ENCODE data around the gene LINGO3. TPM values are rescaled to one million over a fixed set of nuclear protein-coding genes. Genes with fewer than 3 reads are reported as not detected.
A peak's percentile ranks its signal among the peaks of the same experiment; 100 is the strongest.

The LINGO3 gene
- total RNA-seq, 1 donor from 2014 or later, result 0.26 TPM

DNA sequence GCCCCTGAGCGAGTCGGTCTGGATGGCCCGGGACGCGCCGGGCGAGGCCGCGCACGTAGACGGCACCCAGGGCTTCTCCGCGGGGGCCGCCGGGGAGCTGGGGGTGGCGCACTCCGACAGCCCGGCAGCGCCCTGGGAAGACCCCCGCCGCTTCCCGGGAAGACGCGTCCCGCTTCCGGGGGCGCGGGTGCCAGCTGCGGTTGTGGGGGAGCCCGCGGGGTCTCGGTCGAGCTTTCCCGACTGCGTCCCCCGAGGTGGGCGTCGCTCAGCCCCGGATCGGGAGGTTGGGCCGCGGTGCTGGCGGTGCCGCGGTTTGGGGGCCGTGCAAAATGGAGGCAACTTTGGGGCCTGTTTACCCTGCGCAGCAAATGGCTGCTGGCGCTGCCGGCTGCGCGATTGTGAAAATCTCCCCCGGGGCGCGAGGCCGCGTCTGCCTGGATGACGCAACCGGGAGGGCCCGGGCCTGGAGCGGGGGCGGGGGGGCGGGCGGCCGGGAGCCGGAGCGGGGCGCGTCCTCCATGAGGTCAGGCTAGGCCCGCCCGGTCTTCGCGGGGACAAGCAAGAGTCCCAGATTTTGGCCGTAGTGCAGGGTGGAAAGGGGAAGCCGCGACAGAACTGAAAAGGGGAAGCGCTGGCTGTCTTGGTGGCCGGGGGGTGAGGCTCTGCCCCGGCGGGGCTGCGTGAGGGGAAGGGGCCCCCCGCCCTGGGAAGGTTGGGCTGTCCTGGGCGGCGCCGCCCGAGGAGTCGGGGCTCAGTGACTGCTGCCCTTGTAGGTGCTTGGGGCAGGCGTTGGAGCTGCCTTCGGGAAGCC is 37.3 kb downstream of the LINGO3 start:
- peak overlapping the region; percentile 91 for H3K27ac Mint-ChIP-seq
- intact Hi-C loops (cut with micrococcal nuclease), result loop anchor here (2.0 to 10.0 kb wide), 3 partner anchors 120 to 342 kb away; partner anchors contain the start of gene AP3D1
- H3K9me3 Mint-ChIP-seq, result no peaks in the 10 kb centered on the region
- DNase-seq, result peak; percentile 91
- H3K4me3 Mint-ChIP-seq, result peak overlapping the region; percentile 93
- H3K36me3 Mint-ChIP-seq (ENCODE audit: low read depth), result peaks cover 41% of the 10 kb centered on the region
- H3K4me1 Mint-ChIP-seq, result peaks cover 35% of the 10 kb centered on the region
- H3K27me3 Mint-ChIP-seq, result no peaks in the 10 kb centered on the region

- DNase-seq, result peak; percentile 83
- Mint-ChIP-seq H3K9me3 (no peaks in the 10 kb centered on the region), H3K27ac (peak overlapping the region; percentile 91), H3K36me3 (ENCODE audit: low read depth) (peaks cover 40% of the 10 kb centered on the region), H3K4me1 (peaks cover 35% of the 10 kb centered on the region), H3K4me3 (peak overlapping the region; percentile 93), H3K27me3 (no peaks in the 10 kb centered on the region)
- intact Hi-C loops (cut with micrococcal nuclease), result loop anchor here (2.0 to 10.0 kb wide), 3 partner anchors 119 to 342 kb away; partner anchors contain the start of gene AP3D1
Observed at GRCh38 chr19:2270157-2270422, 37.9 kb downstream of the LINGO3 start.

DNA sequence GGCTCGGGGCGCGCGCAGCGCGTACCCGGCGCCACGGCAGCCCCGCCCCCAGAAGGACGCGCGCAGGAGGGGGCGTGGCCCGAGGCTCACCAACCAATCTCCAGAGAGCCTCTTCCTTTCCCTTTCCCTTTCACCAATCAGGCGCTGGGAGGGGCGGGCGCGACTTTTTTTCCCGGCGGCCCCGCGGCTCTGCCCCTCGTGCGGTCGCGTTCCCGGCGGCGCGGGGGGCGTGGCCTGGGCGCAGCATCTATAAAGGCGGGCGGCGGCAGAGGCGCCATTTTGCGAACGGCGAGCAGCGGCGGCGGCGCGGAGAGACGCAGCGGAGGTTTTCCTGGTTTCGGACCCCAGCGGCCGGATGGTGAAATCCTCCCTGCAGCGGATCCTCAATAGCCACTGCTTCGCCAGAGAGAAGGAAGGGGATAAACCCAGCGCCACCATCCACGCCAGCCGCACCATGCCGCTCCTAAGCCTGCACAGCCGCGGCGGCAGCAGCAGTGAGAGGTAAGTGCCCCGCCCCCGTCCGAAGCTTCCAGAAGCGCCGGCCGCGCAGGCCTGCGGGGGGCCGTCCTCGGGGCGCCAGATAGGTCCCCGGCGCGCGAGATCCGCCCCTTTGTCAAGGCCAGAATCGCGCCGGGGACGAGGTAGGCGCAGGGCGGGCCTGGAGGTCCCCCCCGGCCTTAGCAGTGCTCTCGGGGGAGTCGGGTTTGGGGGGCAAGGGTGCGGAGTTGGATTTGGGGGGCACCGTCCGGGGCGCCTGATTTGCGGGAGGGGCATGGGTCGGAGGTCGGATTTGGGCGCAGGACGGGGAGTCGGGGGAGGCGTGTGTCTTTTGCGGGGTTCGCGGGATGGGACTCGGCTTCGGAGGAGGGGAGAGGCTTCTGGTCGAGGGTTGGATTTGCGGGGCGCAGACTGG is 38.5 kb downstream of the LINGO3 start:
- Mint-ChIP-seq H3K4me1 (peaks cover 32% of the 10 kb centered on the region), H3K4me3 (peak overlapping the region; percentile 93), H3K27ac (peak overlapping the region; percentile 91), H3K27me3 (no peaks in the 10 kb centered on the region), H3K9me3 (no peaks in the 10 kb centered on the region), H3K36me3 (ENCODE audit: low read depth) (peaks cover 38% of the 10 kb centered on the region)
- DNase-seq, result peak; percentile 100
- intact Hi-C loops (cut with micrococcal nuclease), result loop anchor here (1.0 to 10.0 kb wide), 4 partner anchors 33 to 343 kb away; partner anchors contain the start of genes AP3D1, PLEKHJ1 and SF3A2

- peaks cover 25% of the 10 kb centered on the region for H3K4me1 Mint-ChIP-seq
- no peaks in the 10 kb centered on the region for H3K27me3 Mint-ChIP-seq
- H3K36me3 Mint-ChIP-seq (ENCODE audit: low read depth), result peaks cover 32% of the 10 kb centered on the region
- no peak for DNase-seq
- no peaks in the 10 kb centered on the region for H3K9me3 Mint-ChIP-seq
- intact Hi-C loops (cut with micrococcal nuclease), result loop anchor here (1.0 kb wide), 1 partner anchor 33 kb away; the partner anchor contains the start of genes PLEKHJ1 and SF3A2
- peak overlapping the region; percentile 93 for H3K4me3 Mint-ChIP-seq
- peak overlapping the region; percentile 76 for H3K27ac Mint-ChIP-seq
Observed at GRCh38 chr19:2268861-2269243, 39.1 kb downstream of the LINGO3 start.

- DNase-seq, result no peak
- H3K27ac Mint-ChIP-seq, result peak overlapping the region; percentile 16
- intact Hi-C loops (cut with micrococcal nuclease), result no loop called here
Observed at GRCh38 chr19:2268480-2268830, 39.5 kb downstream of the LINGO3 start.

GRCh38 chr19:2266183-2266993 is 41.6 kb downstream of the LINGO3 start:
- peak; percentile 75 for DNase-seq
- no peaks in the 10 kb centered on the region for H3K27me3 Mint-ChIP-seq
- H3K4me1 Mint-ChIP-seq, result peaks cover 16% of the 10 kb centered on the region
- no peaks in the 10 kb centered on the region for H3K9me3 Mint-ChIP-seq
- H3K27ac Mint-ChIP-seq, result peak overlapping the region; percentile 67
- no peak overlapping the region for H3K4me3 Mint-ChIP-seq
- H3K36me3 Mint-ChIP-seq (ENCODE audit: low read depth), result peaks cover 14% of the 10 kb centered on the region
- intact Hi-C loops (cut with micrococcal nuclease), result no loop called here

More at GRCh38 chr19:2268480-2268830, 39.5 kb downstream of the LINGO3 start:
- Mint-ChIP-seq H3K36me3 (ENCODE audit: low read depth) (peaks cover 28% of the 10 kb centered on the region), H3K27me3 (no peaks in the 10 kb centered on the region), H3K9me3 (no peaks in the 10 kb centered on the region), H3K4me1 (peaks cover 22% of the 10 kb centered on the region), H3K4me3 (peak overlapping the region; percentile 93)

GRCh38 chr19:2261438-2262172 is 46.3 kb downstream of the LINGO3 start:
- Mint-ChIP-seq H3K36me3 (ENCODE audit: low read depth) (no peaks in the 10 kb centered on the region), H3K4me3 (no peak overlapping the region), H3K9me3 (no peaks in the 10 kb centered on the region), H3K4me1 (peaks cover 28% of the 10 kb centered on the region), H3K27ac (no peak overlapping the region), H3K27me3 (no peaks in the 10 kb centered on the region)
- peak; percentile 88 for DNase-seq
- intact Hi-C loops (cut with micrococcal nuclease), result no loop called here

DNA sequence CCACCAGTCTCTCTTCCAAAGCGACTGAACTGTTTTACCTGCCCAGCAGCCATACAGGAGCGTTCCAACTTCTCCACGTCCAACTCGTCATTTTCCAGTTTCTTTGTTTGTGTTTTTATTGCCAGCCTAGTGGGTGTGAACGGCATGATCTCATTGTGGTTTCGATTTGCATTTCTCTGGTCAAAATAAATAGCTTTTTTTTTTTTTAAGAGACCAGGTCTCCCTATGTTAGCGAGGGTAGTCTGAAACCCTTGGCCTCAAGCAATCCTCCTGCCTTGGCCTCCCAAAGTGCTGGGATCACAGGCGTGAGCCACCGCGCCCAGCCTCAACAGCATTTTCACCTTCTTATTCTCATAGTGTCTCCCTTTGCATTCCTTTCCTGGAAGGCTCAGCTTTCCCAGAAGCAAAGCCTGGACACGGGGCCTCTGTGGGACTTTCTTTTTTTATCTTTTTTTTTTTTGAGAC is 47.6 kb downstream of the LINGO3 start:
- intact Hi-C loops (cut with micrococcal nuclease), result no loop called here
- no peak for DNase-seq
- Mint-ChIP-seq H3K36me3 (ENCODE audit: low read depth) (no peaks in the 10 kb centered on the region), H3K4me3 (peak overlapping the region; percentile 7), H3K27ac (peak overlapping the region; percentile 22), H3K4me1 (peaks cover 23% of the 10 kb centered on the region), H3K27me3 (no peaks in the 10 kb centered on the region), H3K9me3 (no peaks in the 10 kb centered on the region)

- peaks cover 23% of the 10 kb centered on the region for H3K4me1 Mint-ChIP-seq
- no peaks in the 10 kb centered on the region for H3K27me3 Mint-ChIP-seq
- no peak overlapping the region for H3K4me3 Mint-ChIP-seq
- peak overlapping the region; percentile 76 for H3K27ac Mint-ChIP-seq
- no peak for DNase-seq
- no peaks in the 10 kb centered on the region for H3K36me3 Mint-ChIP-seq (ENCODE audit: low read depth)
- intact Hi-C loops (cut with micrococcal nuclease), result no loop called here
- H3K9me3 Mint-ChIP-seq, result no peaks in the 10 kb centered on the region
Observed at GRCh38 chr19:2259336-2259735, 48.6 kb downstream of the LINGO3 start.

Other genes starting within 250 kb of the LINGO3 start
- gene MOB3A, start 211.8 kb downstream of the LINGO3 start, total RNA-seq, result 184 and 185 TPM in 2 replicates
- 9.5 and 10.0 TPM in 2 replicates for gene IZUMO4, start 211.2 kb downstream of the LINGO3 start, total RNA-seq
- 104 and 113 TPM in 2 replicates for gene AP3D1, start 156.6 kb downstream of the LINGO3 start, total RNA-seq
- gene DOT1L, start 144.2 kb downstream of the LINGO3 start, total RNA-seq, result 127 and 137 TPM in 2 replicates
- gene PLEKHJ1, start 71.8 kb downstream of the LINGO3 start, total RNA-seq, result 70.5 and 71.6 TPM in 2 replicates
- gene SF3A2, start 71.3 kb downstream of the LINGO3 start, total RNA-seq, result 159 and 171 TPM in 2 replicates
- 4.0 and 5.1 TPM in 2 replicates for gene AMH, start 58.8 kb downstream of the LINGO3 start, total RNA-seq
- 0.40 and 0.91 TPM in 2 replicates for gene JSRP1, start 51.7 kb downstream of the LINGO3 start, total RNA-seq
- 0.09 TPM in 1 of 2 replicates, not detected in the other for gene PEAK3, start 26.0 kb downstream of the LINGO3 start, total RNA-seq
- 190 and 192 TPM in 2 replicates for gene LSM7, start 20.4 kb upstream of the LINGO3 start, total RNA-seq
- gene SPPL2B, start 20.5 kb upstream of the LINGO3 start, total RNA-seq, result 69.7 and 69.8 TPM in 2 replicates
- gene TMPRSS9, start 52.1 kb upstream of the LINGO3 start, total RNA-seq, result 0.09 TPM in 1 of 2 replicates, not detected in the other
- gene TIMM13, start 119.4 kb upstream of the LINGO3 start, total RNA-seq, result 182 and 190 TPM in 2 replicates
- gene LMNB2, start 148.8 kb upstream of the LINGO3 start, total RNA-seq, result 120 TPM in 2 replicates
- gene GADD45B, start 168.0 kb upstream of the LINGO3 start, total RNA-seq, result 101 and 102 TPM in 2 replicates